ENCODE data around the gene FKBP9. TPM values are rescaled to one million over a fixed set of nuclear protein-coding genes. Genes with fewer than 3 reads are reported as not detected.
"Not testable (repeated sequence)": the region's sequence is repeated elsewhere in the genome, so short reads cannot be mapped to it uniquely, and the experiment has no call there.

FKBP9 gene
- total RNA-seq, 1 donor from 2014 or later, result 302 TPM

GRCh38 chr7:32964461-32965159 is 7.4 kb downstream of the FKBP9 start:
- TF ChIP-seq CTCF (IDR thresholded peaks at IDR 0.05), result peak in 2 of 3 experiments; percentile 13 to 25
- not testable (repeated sequence) for DNase-seq (ENCODE audit: low spot score in 2 of 2); H3K27ac ChIP-seq

GRCh38 chr7:32966489-32967267 is 9.4 kb downstream of the FKBP9 start:
- H3K4me1 ChIP-seq; DNase-seq (ENCODE audit: low spot score in 2 of 2); intact Hi-C loops (cut with DNase I); H3K36me3 ChIP-seq; H3K27me3 ChIP-seq; H3K4me3 ChIP-seq; H3K27ac ChIP-seq; H3K9me3 ChIP-seq: not testable (repeated sequence)

More at GRCh38 chr7:32964461-32965159, 7.4 kb downstream of the FKBP9 start:
- H3K36me3 ChIP-seq; H3K4me3 ChIP-seq; intact Hi-C loops (cut with DNase I); H3K4me1 ChIP-seq; H3K27me3 ChIP-seq; H3K9me3 ChIP-seq: not testable (repeated sequence)

GRCh38 chr7:32967268-32967582 is 10.0 kb downstream of the FKBP9 start:
- intact Hi-C loops (cut with DNase I); DNase-seq (ENCODE audit: low spot score in 2 of 2); H3K27ac ChIP-seq; H3K4me1 ChIP-seq; H3K27me3 ChIP-seq; H3K36me3 ChIP-seq; H3K9me3 ChIP-seq; H3K4me3 ChIP-seq: not testable (repeated sequence)

- H3K4me3 ChIP-seq; intact Hi-C loops (cut with DNase I); H3K4me1 ChIP-seq; H3K27ac ChIP-seq; H3K36me3 ChIP-seq; H3K27me3 ChIP-seq; DNase-seq (ENCODE audit: low spot score in 2 of 2); H3K9me3 ChIP-seq: not testable (repeated sequence)
Measured at GRCh38 chr7:32971967-32972366, 14.7 kb downstream of the FKBP9 start.

- intact Hi-C loops (cut with DNase I); H3K9me3 ChIP-seq; H3K27me3 ChIP-seq; H3K4me1 ChIP-seq; DNase-seq (ENCODE audit: low spot score in 2 of 2); H3K27ac ChIP-seq; H3K4me3 ChIP-seq: not testable (repeated sequence)
- H3K36me3 ChIP-seq, result peaks cover 0 to 13% of the 10 kb centered on the region in 2 donors
Measured at GRCh38 chr7:32977159-32977558, 19.9 kb downstream of the FKBP9 start.

- H3K4me3 ChIP-seq; H3K4me1 ChIP-seq; H3K9me3 ChIP-seq; H3K27me3 ChIP-seq; H3K27ac ChIP-seq; DNase-seq (ENCODE audit: low spot score in 2 of 2); intact Hi-C loops (cut with DNase I): not testable (repeated sequence)
- H3K36me3 ChIP-seq, result peaks cover 0 to 13% of the 10 kb centered on the region in 2 donors
Measured at GRCh38 chr7:32979246-32979645, 22.0 kb downstream of the FKBP9 start.

- H3K4me1 ChIP-seq, result not testable (repeated sequence)
Measured at GRCh38 chr7:32979902-32980301, 22.7 kb downstream of the FKBP9 start.

GRCh38 chr7:32988148-32988547 is 30.9 kb downstream of the FKBP9 start:
- H3K27me3 ChIP-seq; H3K9me3 ChIP-seq; H3K27ac ChIP-seq; intact Hi-C loops (cut with DNase I); DNase-seq (ENCODE audit: low spot score in 2 of 2); H3K4me3 ChIP-seq; H3K4me1 ChIP-seq: not testable (repeated sequence)
- H3K36me3 ChIP-seq, result peaks cover 3 to 14% of the 10 kb centered on the region in 2 donors

More at GRCh38 chr7:32979902-32980301, 22.7 kb downstream of the FKBP9 start:
- H3K27ac ChIP-seq; intact Hi-C loops (cut with DNase I); H3K9me3 ChIP-seq; H3K4me3 ChIP-seq; H3K27me3 ChIP-seq; DNase-seq (ENCODE audit: low spot score in 2 of 2): not testable (repeated sequence)
- peaks cover 0 to 13% of the 10 kb centered on the region in 2 donors for H3K36me3 ChIP-seq

GRCh38 chr7:32991068-32991585 is 33.9 kb downstream of the FKBP9 start:
- DNase-seq (ENCODE audit: low spot score in 2 of 2); H3K4me3 ChIP-seq; intact Hi-C loops (cut with DNase I); H3K27ac ChIP-seq; H3K27me3 ChIP-seq; H3K9me3 ChIP-seq; H3K4me1 ChIP-seq; H3K36me3 ChIP-seq: not testable (repeated sequence)

GRCh38 chr7:32991975-32992700 is 34.9 kb downstream of the FKBP9 start:
- H3K4me3 ChIP-seq; DNase-seq (ENCODE audit: low spot score in 2 of 2); intact Hi-C loops (cut with DNase I); H3K27me3 ChIP-seq; H3K27ac ChIP-seq; H3K9me3 ChIP-seq; H3K36me3 ChIP-seq; H3K4me1 ChIP-seq: not testable (repeated sequence)

- H3K27me3 ChIP-seq; DNase-seq (ENCODE audit: low spot score in 2 of 2); H3K27ac ChIP-seq; H3K36me3 ChIP-seq; H3K4me1 ChIP-seq; intact Hi-C loops (cut with DNase I); H3K9me3 ChIP-seq; H3K4me3 ChIP-seq: not testable (repeated sequence)
Measured at GRCh38 chr7:32992750-32993149, 35.5 kb downstream of the FKBP9 start.

- H3K4me1 ChIP-seq; H3K36me3 ChIP-seq; H3K9me3 ChIP-seq; DNase-seq (ENCODE audit: low spot score in 2 of 2); intact Hi-C loops (cut with DNase I); H3K27me3 ChIP-seq: not testable (repeated sequence)
- Histone ChIP-seq H3K4me3 (peak overlapping the region in 1 of 2 donors; percentile 44), H3K27ac (peak overlapping the region; percentile 16 to 40)
Measured at GRCh38 chr7:32997956-32998355, 40.7 kb downstream of the FKBP9 start.

Data from ascending aorta (tissue), 2 donors.